ENCODE data around the gene REEP5.

The REEP5 gene

GRCh38 chr5:112886975-112887374 lies 35.1 kb downstream of the REEP5 start:
- H3K27ac ChIP-seq: no peak overlapping the region
- DNase-seq: no peak
- H3K36me3 ChIP-seq (replicated peaks): peaks cover 37% of the 10 kb centered on the region
- in situ Hi-C loops (cut with HindIII; ENCODE audit: low pct_ligation_motif_present, low sequenced_read_pairs): no loop called here
- TF ChIP-seq, protein P1, sequence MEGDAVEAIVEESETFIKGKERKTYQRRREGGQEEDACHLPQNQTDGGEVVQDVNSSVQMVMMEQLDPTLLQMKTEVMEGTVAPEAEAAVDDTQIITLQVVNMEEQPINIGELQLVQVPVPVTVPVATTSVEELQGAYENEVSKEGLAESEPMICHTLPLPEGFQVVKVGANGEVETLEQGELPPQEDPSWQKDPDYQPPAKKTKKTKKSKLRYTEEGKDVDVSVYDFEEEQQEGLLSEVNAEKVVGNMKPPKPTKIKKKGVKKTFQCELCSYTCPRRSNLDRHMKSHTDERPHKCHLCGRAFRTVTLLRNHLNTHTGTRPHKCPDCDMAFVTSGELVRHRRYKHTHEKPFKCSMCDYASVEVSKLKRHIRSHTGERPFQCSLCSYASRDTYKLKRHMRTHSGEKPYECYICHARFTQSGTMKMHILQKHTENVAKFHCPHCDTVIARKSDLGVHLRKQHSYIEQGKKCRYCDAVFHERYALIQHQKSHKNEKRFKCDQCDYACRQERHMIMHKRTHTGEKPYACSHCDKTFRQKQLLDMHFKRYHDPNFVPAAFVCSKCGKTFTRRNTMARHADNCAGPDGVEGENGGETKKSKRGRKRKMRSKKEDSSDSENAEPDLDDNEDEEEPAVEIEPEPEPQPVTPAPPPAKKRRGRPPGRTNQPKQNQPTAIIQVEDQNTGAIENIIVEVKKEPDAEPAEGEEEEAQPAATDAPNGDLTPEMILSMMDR (IDR thresholded peaks at IDR 0.05; ENCODE audit: low read depth, low read length, missing control alignments): no peak
- no peak overlapping the region for H3K4me3 ChIP-seq (ENCODE audit: low read depth, low read length)
- no peaks in the 10 kb centered on the region for H3K27me3 ChIP-seq (replicated peaks)

DNA sequence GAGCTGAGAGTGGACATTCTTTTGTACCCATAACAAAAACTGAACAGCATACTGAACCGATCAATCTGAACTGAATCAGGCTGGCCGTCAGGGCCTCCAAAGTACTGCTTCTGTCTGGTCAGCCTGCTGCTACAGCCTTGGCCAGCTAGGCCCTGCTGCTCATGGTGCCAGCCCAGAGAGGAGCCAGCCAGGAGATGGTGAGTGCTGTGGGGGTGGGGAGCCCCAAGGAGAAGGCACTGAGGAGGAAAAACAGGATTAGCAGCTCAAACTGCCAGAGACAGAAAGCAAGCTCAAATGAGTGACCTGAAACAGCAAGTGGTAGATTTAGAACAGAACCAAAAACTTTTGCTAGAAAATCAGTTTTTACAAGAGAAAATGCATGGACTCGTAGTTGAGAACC lies 37.0 kb downstream of the REEP5 start:
- TF ChIP-seq, protein P1 (IDR thresholded peaks at IDR 0.05; ENCODE audit: low read depth, low read length, missing control alignments): no peak
- Histone ChIP-seq H3K27ac (no peak overlapping the region), H3K4me3 (ENCODE audit: low read depth, low read length) (no peak overlapping the region), H3K27me3 (replicated peaks) (no peaks in the 10 kb centered on the region), H3K36me3 (replicated peaks) (peaks cover 41% of the 10 kb centered on the region)
- DNase-seq: no peak
- in situ Hi-C loops (cut with HindIII; ENCODE audit: low pct_ligation_motif_present, low sequenced_read_pairs): no loop called here

GRCh38 chr5:112883192-112883591 lies 38.8 kb downstream of the REEP5 start:
- in situ Hi-C loops (cut with HindIII; ENCODE audit: low pct_ligation_motif_present, low sequenced_read_pairs): no loop called here
- TF ChIP-seq, protein P1 (IDR thresholded peaks at IDR 0.05; ENCODE audit: low read depth, low read length, missing control alignments): no peak
- no peak for DNase-seq
- Histone ChIP-seq H3K4me3 (ENCODE audit: low read depth, low read length) (no peak overlapping the region), H3K27ac (no peak overlapping the region), H3K27me3 (replicated peaks) (no peaks in the 10 kb centered on the region), H3K36me3 (replicated peaks) (peaks cover 46% of the 10 kb centered on the region)

GRCh38 chr5:112880219-112880964 lies 41.6 kb downstream of the REEP5 start:
- no peak overlapping the region for H3K27ac ChIP-seq
- peaks cover 49% of the 10 kb centered on the region for H3K36me3 ChIP-seq (replicated peaks)
- in situ Hi-C loops (cut with HindIII; ENCODE audit: low pct_ligation_motif_present, low sequenced_read_pairs): no loop called here
- no peaks in the 10 kb centered on the region for H3K27me3 ChIP-seq (replicated peaks)
- H3K4me3 ChIP-seq (ENCODE audit: low read depth, low read length): no peak overlapping the region
- TF ChIP-seq, protein P1 (IDR thresholded peaks at IDR 0.05; ENCODE audit: low read depth, low read length, missing control alignments): no peak
- no peak for DNase-seq

DNA sequence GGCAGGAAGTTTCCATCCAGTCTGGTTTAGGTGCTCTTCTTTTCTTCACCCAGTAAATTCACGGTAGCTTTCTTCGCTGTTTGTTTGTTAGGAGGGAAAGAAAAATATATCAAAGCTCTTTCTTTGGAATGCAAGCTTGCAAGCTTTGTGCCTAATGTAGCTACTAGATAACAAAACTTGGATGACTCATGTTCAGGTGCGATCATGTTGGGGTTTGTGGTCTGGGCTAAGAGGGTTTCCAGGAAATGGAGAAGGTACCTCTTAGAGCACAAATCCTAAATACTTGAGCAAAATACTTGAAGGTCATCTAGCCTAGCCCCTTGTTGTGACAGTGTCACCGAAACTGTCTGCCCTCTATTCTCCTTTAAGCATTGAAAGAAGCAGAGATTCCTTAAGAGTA lies 43.3 kb downstream of the REEP5 start:
- Histone ChIP-seq H3K4me3 (ENCODE audit: low read depth, low read length) (no peak overlapping the region), H3K27me3 (replicated peaks) (no peaks in the 10 kb centered on the region), H3K36me3 (replicated peaks) (peaks cover 44% of the 10 kb centered on the region), H3K27ac (no peak overlapping the region)
- TF ChIP-seq, protein P1 (IDR thresholded peaks at IDR 0.05; ENCODE audit: low read depth, low read length, missing control alignments): no peak
- in situ Hi-C loops (cut with HindIII; ENCODE audit: low pct_ligation_motif_present, low sequenced_read_pairs): no loop called here
- DNase-seq: no peak

DNA sequence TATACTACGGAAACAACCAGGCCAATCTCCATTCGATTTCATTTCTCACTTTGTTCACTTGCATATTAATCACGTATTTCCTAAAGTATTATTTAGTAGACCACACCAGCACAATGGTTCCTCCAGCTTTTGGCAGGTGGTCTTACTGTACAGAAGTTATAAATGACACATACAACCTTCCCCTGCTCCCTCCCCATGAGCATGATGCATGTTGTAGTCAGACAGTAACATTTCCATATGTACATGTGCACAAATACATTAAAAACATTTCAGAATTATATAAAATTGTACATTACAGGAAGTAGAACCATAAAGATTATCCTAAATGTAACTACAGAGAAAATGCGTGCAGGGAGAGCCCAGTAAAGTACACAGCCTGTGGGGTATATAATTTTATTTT lies 43.9 kb downstream of the REEP5 start:
- no peak overlapping the region for H3K4me3 ChIP-seq (ENCODE audit: low read depth, low read length)
- H3K27ac ChIP-seq: no peak overlapping the region
- TF ChIP-seq, protein P1 (IDR thresholded peaks at IDR 0.05; ENCODE audit: low read depth, low read length, missing control alignments): no peak
- in situ Hi-C loops (cut with HindIII; ENCODE audit: low pct_ligation_motif_present, low sequenced_read_pairs): no loop called here
- no peak for DNase-seq
- no peaks in the 10 kb centered on the region for H3K27me3 ChIP-seq (replicated peaks)
- H3K36me3 ChIP-seq (replicated peaks): peaks cover 41% of the 10 kb centered on the region

Data from brain microvascular endothelial cell (primary cell).